HG03139 (cell line): ENCODE data around the gene RFX8.

Source experiments
- ATAC-seq: cut with Tn5 transposase; IDR thresholded peaks from one replicate; pipeline ENCODE4 v1.9.1; 2021; ENCODE audit not compliant: unreplicated experiment

RFX8 gene

GRCh38 chr2:101383016-101383541 is 91.8 kb downstream of the RFX8 start:
- ATAC-seq, result no peak

DNA sequence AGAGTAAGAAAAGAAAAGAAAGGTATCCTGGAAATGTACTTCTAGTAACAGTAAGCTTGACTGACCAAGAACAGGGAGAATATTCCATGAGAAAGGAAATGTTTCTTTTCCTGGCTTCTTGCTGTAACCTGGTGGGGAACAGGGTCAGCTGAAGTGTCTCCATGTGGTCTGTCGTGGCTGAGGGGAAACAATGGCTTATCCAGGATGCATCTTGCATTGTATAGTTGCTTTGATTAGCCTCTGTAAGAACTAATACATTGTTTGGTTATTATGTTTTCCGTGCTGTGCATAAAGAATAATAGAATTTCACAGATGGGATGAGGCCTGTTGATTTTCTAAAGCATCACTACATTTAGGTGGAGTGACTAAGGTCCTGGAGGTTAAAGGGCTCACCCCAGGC is 92.5 kb downstream of the RFX8 start:
- ATAC-seq, result no peak

GRCh38 chr2:101380376-101380775 is 94.5 kb downstream of the RFX8 start:
- ATAC-seq, result no peak

DNA sequence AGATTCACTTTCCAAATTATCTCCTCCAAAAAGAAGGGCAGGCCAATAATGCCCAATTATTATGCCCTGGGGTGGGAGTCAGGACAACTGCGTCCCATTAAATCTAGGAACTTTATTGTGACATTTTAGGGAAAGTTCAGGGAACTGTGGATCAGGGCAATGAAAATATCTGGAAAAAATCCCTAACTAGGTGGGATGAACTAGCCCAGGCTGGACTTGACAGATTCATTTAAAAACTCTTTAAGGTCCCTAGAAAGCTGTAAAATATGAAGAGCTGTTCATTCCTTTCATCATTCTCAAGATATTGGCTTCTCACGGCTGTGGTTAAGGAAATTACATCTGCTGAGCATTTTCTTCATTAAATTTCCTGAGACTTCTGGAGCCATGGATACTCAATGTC is 95.8 kb downstream of the RFX8 start:
- no peak for ATAC-seq

GRCh38 chr2:101375653-101376052 is 99.3 kb downstream of the RFX8 start:
- no peak for ATAC-seq

- no peak for ATAC-seq
These were observed 99.9 kb downstream of the RFX8 start for GRCh38 chr2:101374821-101375561.

- no peak for ATAC-seq
These were observed 102.1 kb downstream of the RFX8 start for GRCh38 chr2:101372792-101373191.

- no peak for ATAC-seq
These were observed 103.3 kb downstream of the RFX8 start for GRCh38 chr2:101371636-101372035.

DNA sequence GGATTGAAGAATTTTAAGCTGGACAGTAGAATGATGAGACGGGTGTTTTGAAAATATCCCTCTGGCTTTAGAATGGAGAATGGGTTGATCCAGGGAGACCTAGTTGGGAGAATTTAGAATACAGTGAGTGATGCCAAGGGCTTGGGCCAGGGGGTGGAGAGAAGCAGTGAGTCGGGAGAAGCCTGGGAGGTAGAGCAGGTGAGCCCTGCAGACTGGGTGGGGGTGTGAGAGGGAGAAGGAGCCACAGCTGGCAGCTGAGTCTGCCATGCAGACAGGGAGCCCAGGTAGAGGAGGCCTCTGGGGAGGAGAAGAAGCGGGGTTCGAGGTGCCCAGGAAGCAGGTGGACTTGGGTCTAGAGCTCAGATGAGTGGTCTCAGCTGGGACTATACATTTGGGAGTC is 105.8 kb downstream of the RFX8 start:
- ATAC-seq, result no peak

- ATAC-seq, result no peak
These were observed 106.5 kb downstream of the RFX8 start for GRCh38 chr2:101368376-101368775.

DNA sequence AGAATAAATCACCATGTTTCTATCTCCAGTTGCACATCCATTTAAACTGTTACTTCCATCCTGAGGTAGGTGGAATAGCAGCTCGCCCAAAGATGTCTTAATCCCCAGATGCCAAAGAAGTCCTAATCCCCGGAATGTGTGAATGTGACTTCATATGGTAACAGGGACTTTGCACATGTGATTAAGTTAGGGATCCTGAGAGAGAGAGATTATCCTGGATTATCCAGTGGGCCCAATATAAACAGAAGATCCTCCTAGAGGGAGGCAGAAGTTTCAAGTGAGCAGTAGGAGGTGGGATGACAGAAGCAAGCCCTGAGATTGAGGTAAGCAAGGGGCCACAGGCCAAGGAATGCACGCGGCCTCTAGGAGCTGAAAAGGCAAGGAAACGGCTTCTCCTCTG is 107.4 kb downstream of the RFX8 start:
- ATAC-seq, result no peak

- ATAC-seq, result no peak
These were observed 110.0 kb downstream of the RFX8 start for GRCh38 chr2:101364878-101365277.

DNA sequence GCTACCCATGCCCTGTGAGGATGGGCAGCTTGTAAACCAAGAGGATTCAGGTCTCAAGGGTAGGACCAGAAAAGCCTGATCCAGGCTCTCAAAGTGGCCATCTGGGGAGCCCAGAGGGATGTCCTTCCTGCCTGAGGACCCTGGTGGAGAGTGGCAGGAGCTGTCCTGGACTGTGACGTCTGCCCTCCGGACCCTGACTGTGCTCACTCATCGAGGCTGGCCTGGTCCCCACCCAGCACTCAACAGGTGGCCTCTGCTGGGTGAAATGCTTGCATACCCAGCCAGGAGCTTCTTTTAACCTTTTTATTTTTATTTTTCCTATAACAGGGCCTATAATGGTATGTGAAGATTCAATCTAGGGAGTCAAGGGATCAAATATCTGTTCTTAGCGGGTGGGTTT is 112.1 kb downstream of the RFX8 start:
- ATAC-seq, result no peak

DNA sequence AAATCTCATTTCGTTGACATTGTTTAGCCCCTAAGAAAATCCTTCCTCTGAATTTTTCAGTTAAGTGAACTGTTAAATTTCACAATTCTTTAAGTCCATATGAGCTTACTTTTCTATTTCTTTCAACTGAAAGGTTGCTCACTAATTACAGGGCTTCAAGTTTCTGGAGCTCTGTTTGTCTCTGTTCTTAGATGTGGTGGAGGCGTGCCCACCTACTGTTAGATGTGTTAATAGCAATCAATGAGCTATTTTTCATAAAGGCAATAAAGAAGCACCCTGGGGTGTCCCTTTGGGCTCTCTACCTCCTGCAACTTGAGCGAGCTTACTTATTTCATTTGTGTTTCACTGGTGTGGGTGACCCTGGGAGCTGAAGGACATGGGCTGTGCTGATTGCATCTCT is 112.6 kb downstream of the RFX8 start:
- no peak for ATAC-seq

GRCh38 chr2:101361522-101361921 is 113.4 kb downstream of the RFX8 start:
- ATAC-seq, result no peak

DNA sequence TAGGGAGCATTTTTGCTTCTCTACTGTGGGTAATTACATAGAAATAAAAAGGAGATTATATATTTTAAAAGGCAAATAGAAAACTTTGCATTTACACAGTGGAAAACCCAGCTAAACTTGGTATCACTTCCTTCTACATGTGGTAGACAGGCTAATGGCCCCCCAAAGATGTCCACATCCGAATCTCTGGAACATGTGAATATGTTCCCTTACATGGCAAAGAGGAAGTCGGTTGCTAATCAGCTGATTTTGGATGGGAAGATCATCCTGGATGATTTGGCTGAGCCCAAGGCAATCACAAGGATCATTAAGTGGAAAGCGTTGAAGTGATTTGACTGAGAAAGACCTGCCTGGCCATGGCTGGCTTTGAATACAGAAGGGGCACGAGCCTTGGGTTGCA is 113.8 kb downstream of the RFX8 start:
- ATAC-seq, result no peak

GRCh38 chr2:101360232-101360631 is 114.7 kb downstream of the RFX8 start:
- ATAC-seq, result no peak

DNA sequence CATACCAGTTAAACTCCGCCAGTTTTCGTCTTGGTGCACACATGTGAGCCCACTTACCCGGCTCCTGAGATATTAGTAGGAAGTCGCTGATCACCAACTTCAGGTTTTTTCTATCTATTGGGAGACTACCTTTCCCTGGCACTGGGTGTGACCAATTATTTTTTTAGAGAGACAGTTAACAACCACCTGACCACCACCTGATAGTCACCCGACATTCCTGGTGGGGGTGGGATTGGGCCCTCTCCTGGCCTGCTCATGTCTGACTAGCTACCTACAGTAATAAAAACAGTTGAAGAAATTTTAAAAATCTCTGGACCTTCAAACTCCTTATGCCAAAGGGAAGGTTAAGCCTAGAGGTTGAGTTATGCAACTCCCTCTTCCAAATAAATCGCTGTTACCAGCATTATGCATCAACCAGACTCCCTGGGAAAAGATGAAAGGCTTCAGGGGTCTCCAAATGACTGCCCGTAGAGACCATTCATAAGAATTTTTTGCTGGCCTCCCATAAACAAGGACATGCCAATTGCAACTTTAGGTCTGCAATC is 115.4 kb downstream of the RFX8 start:
- no peak for ATAC-seq

DNA sequence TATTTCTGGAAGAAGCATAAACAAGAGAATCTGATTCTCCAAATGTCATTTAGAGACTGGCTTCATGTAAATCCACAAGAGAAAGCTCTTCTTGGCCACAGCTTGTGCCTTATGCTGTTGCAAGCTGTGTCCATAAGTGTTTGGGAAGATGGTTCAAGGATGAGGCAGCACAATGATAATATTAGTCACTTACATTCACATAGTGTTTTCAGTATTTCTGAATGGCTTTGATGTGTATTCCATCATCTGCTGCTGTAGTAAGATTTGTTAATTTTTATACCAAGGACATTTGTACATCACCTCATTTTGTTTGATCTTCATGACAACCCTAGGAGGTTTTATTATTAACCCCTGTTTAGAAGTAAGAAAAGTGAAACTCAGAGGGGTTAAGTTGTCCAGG is 117.5 kb downstream of the RFX8 start:
- ATAC-seq, result no peak

DNA sequence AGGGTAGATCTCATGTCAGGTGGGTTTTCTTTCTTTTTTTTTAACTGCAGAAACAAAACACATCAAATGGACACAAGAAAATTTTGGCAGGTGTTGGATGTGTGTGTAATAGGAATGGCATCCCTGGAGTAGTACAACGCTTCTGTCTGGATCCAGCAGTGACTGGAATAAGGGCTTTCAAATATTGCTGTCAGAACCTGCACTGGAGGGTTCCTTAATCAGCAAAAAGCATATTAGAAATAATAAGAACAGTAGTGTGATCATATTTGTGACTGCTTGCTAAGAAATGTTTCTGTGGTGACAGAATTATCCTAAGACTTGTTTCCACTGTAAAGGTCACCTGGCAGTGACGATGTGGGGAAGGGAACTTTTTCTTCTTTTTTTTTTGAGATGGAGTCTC is 118.4 kb downstream of the RFX8 start:
- ATAC-seq, result no peak

- ATAC-seq, result no peak
These were observed 118.9 kb downstream of the RFX8 start for GRCh38 chr2:101356055-101356454.

DNA sequence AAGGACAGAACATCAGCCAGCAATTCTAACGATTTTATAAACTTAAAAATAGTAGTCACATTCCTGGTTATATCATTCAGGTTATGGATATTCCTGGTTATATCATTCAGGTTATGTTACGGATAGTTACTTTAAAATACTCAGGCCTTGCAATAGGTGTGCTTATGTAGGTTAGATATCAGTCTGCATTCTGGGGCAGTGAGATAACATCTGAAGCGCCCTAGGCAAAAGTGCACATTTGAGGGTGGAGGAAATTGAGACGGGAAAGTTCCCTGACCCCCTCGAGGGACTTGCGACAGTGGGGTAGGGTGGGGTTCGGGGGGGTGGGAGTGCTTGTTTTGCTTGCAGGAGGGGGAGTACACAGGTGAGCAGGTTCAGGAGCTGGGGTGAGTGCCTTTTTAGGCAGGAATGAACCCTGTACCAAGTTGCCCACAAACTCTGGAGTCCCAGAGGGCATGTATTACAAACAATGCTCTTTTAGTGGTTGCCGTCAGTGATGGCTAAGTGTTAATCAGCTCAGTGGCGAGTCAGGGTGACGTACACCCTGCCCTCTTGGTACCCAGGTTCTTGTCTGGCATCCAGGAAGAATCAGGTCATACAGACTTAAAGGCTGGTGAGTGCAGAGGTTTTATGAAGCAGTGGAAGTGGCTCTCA is 119.4 kb downstream of the RFX8 start:
- ATAC-seq, result no peak
